ENCODE measurements around the gene LRP2BP.
"Not testable (repeated sequence)": the region's sequence is repeated elsewhere in the genome, so short reads cannot be mapped to it uniquely, and the experiment has no call there.

LRP2BP gene

GRCh38 chr4:185394568-185395237 lies 1.0 kb downstream of the LRP2BP start:
- no peak for DNase-seq

GRCh38 chr4:185392156-185392555 lies 3.6 kb downstream of the LRP2BP start:
- DNase-seq = no peak

GRCh38 chr4:185390941-185391340 lies 4.8 kb downstream of the LRP2BP start:
- DNase-seq = no peak

- DNase-seq = no peak
Observed at GRCh38 chr4:185387957-185388356, 7.8 kb downstream of the LRP2BP start.

- peak; percentile 46 for DNase-seq
Observed at GRCh38 chr4:185384930-185385331, 10.8 kb downstream of the LRP2BP start.

- DNase-seq = no peak
Observed at GRCh38 chr4:185384061-185384460, 11.7 kb downstream of the LRP2BP start.

- DNase-seq = no peak
Observed at GRCh38 chr4:185383451-185383850, 12.3 kb downstream of the LRP2BP start.

GRCh38 chr4:185382754-185383153 lies 13.0 kb downstream of the LRP2BP start:
- no peak for DNase-seq

- DNase-seq = no peak
Observed at GRCh38 chr4:185381288-185382196, 14.2 kb downstream of the LRP2BP start.

GRCh38 chr4:185380320-185380719 lies 15.4 kb downstream of the LRP2BP start:
- no peak for DNase-seq

- no peak for DNase-seq
Observed at GRCh38 chr4:185379326-185380295, 16.1 kb downstream of the LRP2BP start.

GRCh38 chr4:185378264-185378663 lies 17.5 kb downstream of the LRP2BP start:
- no peak for DNase-seq

GRCh38 chr4:185374573-185374972 lies 21.2 kb downstream of the LRP2BP start:
- no peak for DNase-seq

GRCh38 chr4:185374027-185374426 lies 21.7 kb downstream of the LRP2BP start:
- no peak for DNase-seq

GRCh38 chr4:185371702-185372101 lies 24.0 kb downstream of the LRP2BP start:
- no peak for DNase-seq

- no peak for DNase-seq
Observed at GRCh38 chr4:185370268-185370949, 25.3 kb downstream of the LRP2BP start.

- no peak for DNase-seq
Observed at GRCh38 chr4:185369731-185370130, 26.0 kb downstream of the LRP2BP start.

GRCh38 chr4:185364886-185365285 lies 30.8 kb downstream of the LRP2BP start:
- DNase-seq = no peak

GRCh38 chr4:185363251-185363650 lies 32.5 kb downstream of the LRP2BP start:
- DNase-seq = no peak

GRCh38 chr4:185362570-185362969 lies 33.2 kb downstream of the LRP2BP start:
- not testable (repeated sequence) for DNase-seq

- DNase-seq = no peak
Observed at GRCh38 chr4:185361872-185362271, 33.9 kb downstream of the LRP2BP start.

- DNase-seq = no peak
Observed at GRCh38 chr4:185359767-185360446, 35.8 kb downstream of the LRP2BP start.
